ENCODE measurements around the gene SLC25A25. TPM values are rescaled to one million over a fixed set of nuclear protein-coding genes. Genes with fewer than 3 reads are reported as not detected.
"Not testable (repeated sequence)": the region's sequence is repeated elsewhere in the genome, so short reads cannot be mapped to it uniquely, and the experiment has no call there.

Gene SLC25A25
- total and polyA plus RNA-seq, 4 donors: 10.5 to 32.6 (median 24.5) TPM

DNA sequence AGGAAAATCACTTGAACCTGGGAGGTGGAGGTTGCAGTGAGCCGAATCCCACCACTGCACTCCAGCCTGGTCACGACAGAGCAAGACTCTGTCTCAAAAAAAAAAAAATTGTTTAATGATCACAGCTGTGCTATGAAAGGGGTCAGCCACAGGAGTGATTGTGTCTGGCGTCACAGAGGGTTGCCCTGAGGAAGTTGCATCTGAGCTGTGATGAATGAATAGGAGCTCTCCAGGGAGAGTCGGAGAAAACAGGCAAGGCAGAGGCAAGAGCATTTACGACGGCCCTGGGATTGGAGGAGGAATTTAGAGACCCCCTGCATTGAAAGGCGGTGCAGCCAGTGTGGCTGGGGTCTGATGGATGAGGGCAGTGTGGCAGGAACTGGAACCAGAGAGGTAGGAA, 26.0 kb upstream of the SLC25A25 start:
- no peaks in the 10 kb centered on the region for H3K4me1 ChIP-seq (ENCODE audit: control insufficient read depth in 5 of 5, insufficient read depth in 5 of 5, low read length in 5 of 5)
- WGBS, 2 donors: 84 to 89% methylated on average over 7 of the region's 7 CpGs
- ATAC-seq (ENCODE audit: insufficient read depth, low FRiP score): no peak

DNA sequence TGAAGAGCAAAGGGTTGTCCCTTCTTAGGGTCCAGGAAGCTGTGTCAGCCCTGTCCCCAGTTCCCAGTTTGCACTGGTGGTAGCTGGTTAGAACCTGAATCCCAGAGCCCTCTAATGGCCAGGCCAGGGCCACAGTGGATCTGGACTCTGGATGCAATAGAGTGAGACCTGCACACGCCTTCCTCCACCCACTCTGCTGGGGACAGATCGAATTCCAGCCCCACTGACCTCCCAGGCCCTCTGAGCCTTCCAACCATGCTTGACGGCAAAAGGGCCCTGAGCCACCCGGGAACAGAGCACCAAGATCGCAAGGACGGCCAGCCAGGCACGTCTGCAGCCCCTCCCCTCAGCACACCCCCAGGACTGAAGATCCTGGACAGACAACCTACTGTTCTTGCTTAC, 24.6 kb upstream of the SLC25A25 start:
- Histone ChIP-seq H3K27me3 (ENCODE audit: control insufficient read depth in 3 of 3, insufficient read depth in 3 of 3, low read length in 2 of 3) (no peaks in the 10 kb centered on the region), H3K9me3 (ENCODE audit: control insufficient read depth in 4 of 4, insufficient read depth in 3 of 4, low read length in 3 of 4) (no peaks in the 10 kb centered on the region), H3K4me3 (no peak overlapping the region), H3K27ac (ENCODE audit: low read depth in 1 of 2, low read length in 1 of 2) (no peak overlapping the region), H3K36me3 (ENCODE audit: control insufficient read depth in 4 of 4, insufficient read depth in 4 of 4, low read length in 4 of 4) (no peaks in the 10 kb centered on the region), H3K9ac (ENCODE audit: insufficient read depth in 1 of 2, low read length in 2 of 2) (no peak overlapping the region), H3K4me1 (ENCODE audit: control insufficient read depth in 5 of 5, insufficient read depth in 5 of 5, low read length in 5 of 5) (no peaks in the 10 kb centered on the region)
- no peak for DNase-seq
- WGBS, 2 donors: 66 to 74% methylated on average over 7 of the region's 7 CpGs
- TF ChIP-seq, protein P1, sequence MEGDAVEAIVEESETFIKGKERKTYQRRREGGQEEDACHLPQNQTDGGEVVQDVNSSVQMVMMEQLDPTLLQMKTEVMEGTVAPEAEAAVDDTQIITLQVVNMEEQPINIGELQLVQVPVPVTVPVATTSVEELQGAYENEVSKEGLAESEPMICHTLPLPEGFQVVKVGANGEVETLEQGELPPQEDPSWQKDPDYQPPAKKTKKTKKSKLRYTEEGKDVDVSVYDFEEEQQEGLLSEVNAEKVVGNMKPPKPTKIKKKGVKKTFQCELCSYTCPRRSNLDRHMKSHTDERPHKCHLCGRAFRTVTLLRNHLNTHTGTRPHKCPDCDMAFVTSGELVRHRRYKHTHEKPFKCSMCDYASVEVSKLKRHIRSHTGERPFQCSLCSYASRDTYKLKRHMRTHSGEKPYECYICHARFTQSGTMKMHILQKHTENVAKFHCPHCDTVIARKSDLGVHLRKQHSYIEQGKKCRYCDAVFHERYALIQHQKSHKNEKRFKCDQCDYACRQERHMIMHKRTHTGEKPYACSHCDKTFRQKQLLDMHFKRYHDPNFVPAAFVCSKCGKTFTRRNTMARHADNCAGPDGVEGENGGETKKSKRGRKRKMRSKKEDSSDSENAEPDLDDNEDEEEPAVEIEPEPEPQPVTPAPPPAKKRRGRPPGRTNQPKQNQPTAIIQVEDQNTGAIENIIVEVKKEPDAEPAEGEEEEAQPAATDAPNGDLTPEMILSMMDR (IDR thresholded peaks at IDR 0.05; ENCODE audit: control extremely low read depth, extremely low read depth): no peak
- no peak for ATAC-seq (ENCODE audit: insufficient read depth, low FRiP score)

More for the DNA sequence above, 26.0 kb upstream of the SLC25A25 start:
- Histone ChIP-seq H3K9ac (ENCODE audit: insufficient read depth in 1 of 2, low read length in 2 of 2) (no peak overlapping the region), H3K4me3 (no peak overlapping the region), H3K27ac (ENCODE audit: low read depth in 1 of 2, low read length in 1 of 2) (no peak overlapping the region), H3K27me3 (ENCODE audit: control insufficient read depth in 3 of 3, insufficient read depth in 3 of 3, low read length in 2 of 3) (no peaks in the 10 kb centered on the region), H3K36me3 (ENCODE audit: control insufficient read depth in 4 of 4, insufficient read depth in 4 of 4, low read length in 4 of 4) (no peaks in the 10 kb centered on the region), H3K9me3 (ENCODE audit: control insufficient read depth in 4 of 4, insufficient read depth in 3 of 4, low read length in 3 of 4) (no peaks in the 10 kb centered on the region)
- TF ChIP-seq, protein P1 (IDR thresholded peaks at IDR 0.05; ENCODE audit: control extremely low read depth, extremely low read depth): no peak
- no peak for DNase-seq

DNA sequence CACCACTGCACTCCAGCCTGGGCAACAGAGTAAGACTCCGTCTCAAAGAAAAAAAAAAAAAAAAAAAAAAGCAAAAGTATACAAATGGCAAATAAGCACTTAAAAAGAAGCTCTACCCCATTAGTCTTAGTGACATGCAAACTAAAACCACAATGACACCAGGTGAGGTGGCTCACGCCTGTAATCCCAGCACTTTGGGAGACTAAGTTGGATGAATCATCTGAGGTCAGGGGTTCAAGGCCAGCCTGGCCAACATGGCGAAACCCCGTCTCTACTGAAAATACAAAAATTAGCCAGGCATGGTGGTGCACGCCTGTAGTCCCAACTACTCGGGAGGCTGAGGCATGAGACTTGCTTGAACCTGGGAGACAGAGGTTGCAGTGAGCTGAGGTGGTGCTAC, 22.6 kb upstream of the SLC25A25 start:
- not testable (repeated sequence) for H3K27ac ChIP-seq (ENCODE audit: low read depth in 1 of 2, low read length in 1 of 2); H3K4me1 ChIP-seq (ENCODE audit: control insufficient read depth in 5 of 5, insufficient read depth in 5 of 5, low read length in 5 of 5); H3K36me3 ChIP-seq (ENCODE audit: control insufficient read depth in 4 of 4, insufficient read depth in 4 of 4, low read length in 4 of 4); H3K9ac ChIP-seq (ENCODE audit: insufficient read depth in 1 of 2, low read length in 2 of 2); H3K27me3 ChIP-seq (ENCODE audit: control insufficient read depth in 3 of 3, insufficient read depth in 3 of 3, low read length in 2 of 3); DNase-seq; H3K4me3 ChIP-seq; ATAC-seq (ENCODE audit: insufficient read depth, low FRiP score); H3K9me3 ChIP-seq (ENCODE audit: control insufficient read depth in 4 of 4, insufficient read depth in 3 of 4, low read length in 3 of 4)
- WGBS, 2 donors: 93 to 96% methylated on average over 6 of the region's 6 CpGs

DNA sequence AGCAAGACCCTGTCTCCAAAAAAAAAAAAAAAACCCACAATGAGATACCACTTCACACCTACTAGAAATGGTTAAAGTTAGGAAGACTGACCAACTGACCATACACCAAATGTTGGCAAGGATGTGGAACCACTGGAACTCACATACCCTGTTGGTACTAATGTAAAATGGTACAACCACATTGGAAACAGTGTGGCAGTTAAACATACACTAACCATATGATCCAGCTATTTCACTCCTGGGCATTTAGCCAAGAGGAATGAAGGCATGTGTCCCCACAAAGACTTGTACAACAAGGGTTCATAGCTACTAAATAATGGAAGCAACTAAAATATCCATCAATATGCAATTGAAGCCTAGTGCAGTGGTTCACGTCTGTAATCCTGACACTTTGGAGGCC, 22.2 kb upstream of the SLC25A25 start:
- H3K9ac ChIP-seq (ENCODE audit: insufficient read depth in 1 of 2, low read length in 2 of 2): no peak overlapping the region
- WGBS, 2 donors: 90 to 92% methylated on average over 1 of the region's 1 CpG
- no peak overlapping the region for H3K4me3 ChIP-seq
- DNase-seq (peak; percentile 34 to 87 (median 84)), ATAC-seq (ENCODE audit: insufficient read depth, low FRiP score) (no peak)
- no peaks in the 10 kb centered on the region for H3K27me3 ChIP-seq (ENCODE audit: control insufficient read depth in 3 of 3, insufficient read depth in 3 of 3, low read length in 2 of 3)
- peaks cover 0 to 2% (median 0%) of the 10 kb centered on the region in 5 donors for H3K4me1 ChIP-seq (ENCODE audit: control insufficient read depth in 5 of 5, insufficient read depth in 5 of 5, low read length in 5 of 5)
- H3K27ac ChIP-seq (ENCODE audit: low read depth in 1 of 2, low read length in 1 of 2): no peak overlapping the region
- TF ChIP-seq, protein P1 (IDR thresholded peaks at IDR 0.05; ENCODE audit: control extremely low read depth, extremely low read depth): no peak
- no peaks in the 10 kb centered on the region for H3K9me3 ChIP-seq (ENCODE audit: control insufficient read depth in 4 of 4, insufficient read depth in 3 of 4, low read length in 3 of 4)
- H3K36me3 ChIP-seq (ENCODE audit: control insufficient read depth in 4 of 4, insufficient read depth in 4 of 4, low read length in 4 of 4): no peaks in the 10 kb centered on the region

Data from lung (tissue), 12 donors.